GM19351 (cell line): ENCODE data around the gene ASAP3.

Experiments used
- ATAC-seq: cut with Tn5 transposase; IDR thresholded peaks from one replicate; pipeline ENCODE4 v1.9.1; 2021; ENCODE audit warnings: mild to moderate bottlenecking, moderate library complexity; ENCODE audit not compliant: unreplicated experiment

The ASAP3 gene

GRCh38 chr1:23424293-23425192 is 59.4 kb downstream of the ASAP3 start, which contains the start of gene TCEA3:
TCEA3 (minus strand) TSS chr1:23424748; CDS start chr1:23424633, 115 bp downstream.
- no peak for ATAC-seq

GRCh38 chr1:23423415-23424292 is 60.3 kb downstream of the ASAP3 start:
- no peak for ATAC-seq

GRCh38 chr1:23422941-23423340 is 61.0 kb downstream of the ASAP3 start:
- no peak for ATAC-seq

- no peak for ATAC-seq
These were observed 61.6 kb downstream of the ASAP3 start for GRCh38 chr1:23422241-23422877.

- ATAC-seq: no peak
These were observed 62.2 kb downstream of the ASAP3 start for GRCh38 chr1:23421753-23422240.

- ATAC-seq: no peak
These were observed 62.6 kb downstream of the ASAP3 start for GRCh38 chr1:23421343-23421742.

- no peak for ATAC-seq
These were observed 63.2 kb downstream of the ASAP3 start for GRCh38 chr1:23420778-23421177.

- ATAC-seq: no peak
These were observed 64.8 kb downstream of the ASAP3 start for GRCh38 chr1:23419180-23419579.

- no peak for ATAC-seq
These were observed 66.4 kb downstream of the ASAP3 start for GRCh38 chr1:23417570-23417969.

GRCh38 chr1:23416964-23417363 is 67.0 kb downstream of the ASAP3 start:
- ATAC-seq: no peak

GRCh38 chr1:23408797-23409290 is 75.1 kb downstream of the ASAP3 start:
- no peak for ATAC-seq

GRCh38 chr1:23407016-23407630 is 76.9 kb downstream of the ASAP3 start:
- no peak for ATAC-seq

- no peak for ATAC-seq
These were observed 78.0 kb downstream of the ASAP3 start for GRCh38 chr1:23405946-23406345.

- ATAC-seq: no peak
These were observed 80.1 kb downstream of the ASAP3 start for GRCh38 chr1:23403735-23404486.

- ATAC-seq: no peak
These were observed 80.6 kb downstream of the ASAP3 start for GRCh38 chr1:23403355-23403734.

GRCh38 chr1:23403038-23403336 is 81.0 kb downstream of the ASAP3 start:
- ATAC-seq: no peak

- no peak for ATAC-seq
These were observed 81.5 kb downstream of the ASAP3 start for GRCh38 chr1:23402286-23403037.

- ATAC-seq: no peak
These were observed 82.7 kb downstream of the ASAP3 start for GRCh38 chr1:23401313-23401712.
